ENCODE results near the gene EED. TPM values are rescaled to one million over a fixed set of nuclear protein-coding genes. Genes with fewer than 3 reads are reported as not detected.

The EED gene
- polyA plus RNA-seq, 1 donor (not counting 4 experiments of a cell fraction or from before 2014, with no cell fraction given): 28.5 TPM

- Histone ChIP-seq H3K9me1 (ENCODE audit: control insufficient read depth, extremely low read depth, insufficient read depth, low read length) (no peaks in the 10 kb centered on the region), H3K4me3 (ENCODE audit: control insufficient read depth in 2 of 3, extremely low read depth in 1 of 3, insufficient read depth in 2 of 3, low read depth in 1 of 3, low read length in 3 of 3) (no peak overlapping the region), H3K36me3 (ENCODE audit: control insufficient read depth in 2 of 2, extremely low read depth in 1 of 2, insufficient read depth in 2 of 2, low read length in 2 of 2) (no peaks in the 10 kb centered on the region), H3K4me2 (ENCODE audit: control insufficient read depth, extremely low read depth, insufficient read depth, low read depth, low read length) (no peak overlapping the region), H3K79me2 (ENCODE audit: control insufficient read depth, insufficient read depth, low read length) (no peaks in the 10 kb centered on the region), H3K27ac (ENCODE audit: control insufficient read depth, insufficient read depth, low read length) (no peak overlapping the region), H3K4me1 (ENCODE audit: control insufficient read depth, extremely low read depth, insufficient read depth, low read length) (peaks cover 6% of the 10 kb centered on the region), H3K27me3 (ENCODE audit: control insufficient read depth, extremely low read depth, insufficient read depth, low read length) (no peaks in the 10 kb centered on the region), H3K9ac (ENCODE audit: control insufficient read depth, extremely low read depth, insufficient read depth, low read length) (no peak overlapping the region), H3K9me3 (ENCODE audit: control insufficient read depth, low read depth, low read length) (no peaks in the 10 kb centered on the region), H2AFZ (ENCODE audit: control insufficient read depth, low read length) (no peak overlapping the region), H4K20me1 (ENCODE audit: control insufficient read depth, extremely low read depth, insufficient read depth, low read length) (no peaks in the 10 kb centered on the region)
- TF ChIP-seq, protein P1, sequence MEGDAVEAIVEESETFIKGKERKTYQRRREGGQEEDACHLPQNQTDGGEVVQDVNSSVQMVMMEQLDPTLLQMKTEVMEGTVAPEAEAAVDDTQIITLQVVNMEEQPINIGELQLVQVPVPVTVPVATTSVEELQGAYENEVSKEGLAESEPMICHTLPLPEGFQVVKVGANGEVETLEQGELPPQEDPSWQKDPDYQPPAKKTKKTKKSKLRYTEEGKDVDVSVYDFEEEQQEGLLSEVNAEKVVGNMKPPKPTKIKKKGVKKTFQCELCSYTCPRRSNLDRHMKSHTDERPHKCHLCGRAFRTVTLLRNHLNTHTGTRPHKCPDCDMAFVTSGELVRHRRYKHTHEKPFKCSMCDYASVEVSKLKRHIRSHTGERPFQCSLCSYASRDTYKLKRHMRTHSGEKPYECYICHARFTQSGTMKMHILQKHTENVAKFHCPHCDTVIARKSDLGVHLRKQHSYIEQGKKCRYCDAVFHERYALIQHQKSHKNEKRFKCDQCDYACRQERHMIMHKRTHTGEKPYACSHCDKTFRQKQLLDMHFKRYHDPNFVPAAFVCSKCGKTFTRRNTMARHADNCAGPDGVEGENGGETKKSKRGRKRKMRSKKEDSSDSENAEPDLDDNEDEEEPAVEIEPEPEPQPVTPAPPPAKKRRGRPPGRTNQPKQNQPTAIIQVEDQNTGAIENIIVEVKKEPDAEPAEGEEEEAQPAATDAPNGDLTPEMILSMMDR (optimal IDR thresholded peaks at IDR 0.05 in 1 of 3, IDR thresholded peaks at IDR 0.05 in 1 of 3, conservative IDR thresholded peaks at IDR 0.05 in 1 of 3; ENCODE audit: extremely low read depth in 1 of 3, insufficient read depth in 2 of 3, low read length in 3 of 3): no peak
- no peak for TF ChIP-seq EZH2 (IDR thresholded peaks at IDR 0.05; ENCODE audit: low read length)
- dilution Hi-C loops (cut with MboI; ENCODE audit: extremely low pct_ligation_motif_present, low sequenced_read_pairs): loop anchor here (25.0 kb wide), 1 partner anchor 170 kb away; no protein-coding TSS in a partner anchor
- no peak for DNase-seq (ENCODE audit: low read depth, low spot score)
- FAIRE-seq: no peak
These were observed 37.1 kb upstream of the EED start for GRCh38 chr11:86207413-86207812.

DNA sequence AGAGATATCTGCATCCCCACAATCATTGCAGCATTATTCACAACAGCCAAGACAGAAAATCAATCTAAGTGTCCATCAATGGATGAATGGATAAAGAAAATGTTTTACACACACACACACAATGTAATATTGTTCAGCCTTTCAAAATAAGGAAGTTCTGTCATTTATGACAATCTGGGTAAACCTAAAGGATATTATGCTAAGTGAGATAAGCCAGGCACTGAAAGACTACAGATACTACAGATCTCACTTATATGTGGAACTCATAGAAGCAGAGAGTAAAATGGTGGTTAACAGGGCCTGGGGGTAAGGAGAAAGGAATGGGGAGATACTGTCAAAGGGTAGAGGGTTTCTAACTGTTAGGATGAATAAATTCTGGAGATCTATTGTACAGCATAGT is 36.0 kb upstream of the EED start:
- Histone ChIP-seq H3K79me2 (ENCODE audit: control insufficient read depth, insufficient read depth, low read length) (no peaks in the 10 kb centered on the region), H3K4me2 (ENCODE audit: control insufficient read depth, extremely low read depth, insufficient read depth, low read depth, low read length) (no peak overlapping the region), H3K4me1 (ENCODE audit: control insufficient read depth, extremely low read depth, insufficient read depth, low read length) (peaks cover 5% of the 10 kb centered on the region), H3K9me3 (ENCODE audit: control insufficient read depth, low read depth, low read length) (no peaks in the 10 kb centered on the region), H3K36me3 (ENCODE audit: control insufficient read depth in 2 of 2, extremely low read depth in 1 of 2, insufficient read depth in 2 of 2, low read length in 2 of 2) (no peaks in the 10 kb centered on the region), H3K27me3 (ENCODE audit: control insufficient read depth, extremely low read depth, insufficient read depth, low read length) (no peaks in the 10 kb centered on the region), H3K27ac (ENCODE audit: control insufficient read depth, insufficient read depth, low read length) (no peak overlapping the region), H2AFZ (ENCODE audit: control insufficient read depth, low read length) (no peak overlapping the region), H4K20me1 (ENCODE audit: control insufficient read depth, extremely low read depth, insufficient read depth, low read length) (no peaks in the 10 kb centered on the region), H3K9me1 (ENCODE audit: control insufficient read depth, extremely low read depth, insufficient read depth, low read length) (no peaks in the 10 kb centered on the region), H3K4me3 (ENCODE audit: control insufficient read depth in 2 of 3, extremely low read depth in 1 of 3, insufficient read depth in 2 of 3, low read depth in 1 of 3, low read length in 3 of 3) (no peak overlapping the region), H3K9ac (ENCODE audit: control insufficient read depth, extremely low read depth, insufficient read depth, low read length) (no peak overlapping the region)
- dilution Hi-C loops (cut with MboI; ENCODE audit: extremely low pct_ligation_motif_present, low sequenced_read_pairs): loop anchor here (25.0 kb wide), 1 partner anchor 171 kb away; no protein-coding TSS in a partner anchor
- DNase-seq (ENCODE audit: low read depth, low spot score): no peak
- FAIRE-seq: no peak
- no peak for TF ChIP-seq EZH2 (IDR thresholded peaks at IDR 0.05; ENCODE audit: low read length)
- TF ChIP-seq, protein P1 (optimal IDR thresholded peaks at IDR 0.05 in 1 of 3, IDR thresholded peaks at IDR 0.05 in 1 of 3, conservative IDR thresholded peaks at IDR 0.05 in 1 of 3; ENCODE audit: extremely low read depth in 1 of 3, insufficient read depth in 2 of 3, low read length in 3 of 3): no peak
